Measurements from ENCODE around the gene S100A8.

Gene S100A8

DNA sequence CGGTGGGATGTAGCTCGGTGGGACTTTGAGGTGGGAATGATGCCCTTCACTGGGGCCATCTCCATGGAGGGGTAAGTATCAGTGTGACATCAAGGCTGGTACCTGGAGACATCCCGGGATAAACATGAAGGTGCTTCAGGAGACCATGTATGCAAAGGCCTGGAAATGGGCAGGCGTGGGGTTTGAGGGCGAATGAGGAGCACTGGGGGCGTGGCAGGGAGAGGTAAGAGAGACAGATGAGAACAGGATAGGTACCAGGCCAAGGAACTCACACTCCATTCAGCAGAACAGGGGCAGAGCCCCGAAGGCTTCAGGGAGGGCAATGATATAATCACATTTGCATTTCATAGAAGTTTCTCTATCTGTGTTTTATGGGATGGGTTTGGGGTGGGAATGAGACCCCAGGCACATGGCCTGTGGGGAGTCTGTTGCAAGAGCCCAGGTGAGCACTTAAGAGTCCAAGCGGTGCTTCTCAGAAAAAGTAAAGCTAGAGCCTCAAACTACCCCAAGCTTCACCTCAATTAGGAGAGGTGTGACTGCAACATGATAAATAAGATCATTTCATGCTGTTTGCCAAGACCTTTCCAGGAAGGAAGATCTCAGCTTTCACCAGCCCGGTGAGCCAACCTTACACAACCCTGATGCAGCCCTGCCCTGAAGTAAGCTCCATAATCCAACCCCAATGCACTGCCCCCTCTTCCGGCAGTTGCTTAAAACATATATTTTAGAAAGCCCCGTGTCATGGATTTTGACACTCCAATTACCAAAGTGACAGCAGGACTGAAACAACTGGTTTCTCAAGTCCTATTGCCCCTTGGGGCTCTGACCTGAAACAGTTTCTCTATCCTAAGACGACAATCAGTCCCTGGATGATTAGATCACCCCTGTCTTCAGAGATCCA, 25.9 kb downstream of the S100A8 start:
- H3K36me3 ChIP-seq (ENCODE audit: control insufficient read depth, insufficient read depth, low read length), result no peaks in the 10 kb centered on the region
- no peaks in the 10 kb centered on the region for H3K4me1 ChIP-seq (ENCODE audit: control insufficient read depth, insufficient read depth, low read length)
- H3K4me3 ChIP-seq (ENCODE audit: low read length), result no peak overlapping the region
- no peaks in the 10 kb centered on the region for H3K9me3 ChIP-seq (ENCODE audit: control insufficient read depth, low read length)
- H3K9ac ChIP-seq (ENCODE audit: low read length), result no peak overlapping the region
- peaks cover 5% of the 10 kb centered on the region for H3K27me3 ChIP-seq (ENCODE audit: control insufficient read depth, insufficient read depth, low read length)

DNA sequence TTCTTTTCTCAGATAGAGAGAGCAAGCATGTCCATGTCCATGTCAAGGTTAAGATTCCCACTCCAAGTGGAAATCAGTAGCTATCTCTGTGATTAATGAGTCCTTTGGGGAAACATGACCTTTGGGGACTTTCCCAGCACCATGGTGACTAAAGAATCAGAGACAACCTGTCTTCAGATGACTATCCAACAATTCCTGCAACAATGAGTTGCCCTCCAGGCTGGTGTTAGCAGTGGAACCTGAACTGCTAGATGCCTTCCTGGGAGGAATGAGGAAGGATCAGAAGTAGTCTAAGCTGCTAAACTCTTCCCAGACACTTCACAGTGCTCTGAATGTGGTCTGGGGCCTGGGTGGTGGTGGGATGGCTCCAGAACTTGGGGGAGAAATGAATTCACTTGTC, 26.7 kb downstream of the S100A8 start:
- Histone ChIP-seq H3K4me1 (ENCODE audit: control insufficient read depth, insufficient read depth, low read length) (no peaks in the 10 kb centered on the region), H3K4me3 (ENCODE audit: low read length) (no peak overlapping the region)

DNA sequence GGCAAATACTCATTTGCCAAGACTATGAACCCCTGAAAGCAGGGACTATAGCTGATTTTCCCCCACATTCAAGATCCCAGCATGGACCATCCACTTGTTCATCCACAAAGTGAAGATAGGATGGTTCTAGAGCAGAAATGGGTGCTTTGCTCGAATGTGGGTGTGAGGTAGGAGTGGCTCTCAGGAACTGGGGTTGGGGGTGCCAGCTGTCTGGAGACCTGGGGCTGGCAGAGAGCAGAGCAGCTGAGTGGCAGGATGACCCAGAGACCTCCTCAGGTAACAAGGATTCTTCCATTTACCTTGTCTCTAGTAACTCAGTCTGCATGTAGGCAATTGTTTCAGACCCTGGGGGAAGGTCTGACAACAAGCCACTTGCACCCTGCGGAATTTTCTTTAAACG, 27.2 kb downstream of the S100A8 start:
- no peak overlapping the region for H3K4me3 ChIP-seq (ENCODE audit: low read length)
- H3K27me3 ChIP-seq (ENCODE audit: control insufficient read depth, insufficient read depth, low read length), result peaks cover 5% of the 10 kb centered on the region
- no peaks in the 10 kb centered on the region for H3K36me3 ChIP-seq (ENCODE audit: control insufficient read depth, insufficient read depth, low read length)
- no peaks in the 10 kb centered on the region for H3K4me1 ChIP-seq (ENCODE audit: control insufficient read depth, insufficient read depth, low read length)
- H3K9me3 ChIP-seq (ENCODE audit: control insufficient read depth, low read length), result no peaks in the 10 kb centered on the region
- H3K9ac ChIP-seq (ENCODE audit: low read length), result no peak overlapping the region

More for the DNA sequence above, 26.7 kb downstream of the S100A8 start:
- Histone ChIP-seq H3K9me3 (ENCODE audit: control insufficient read depth, low read length) (no peaks in the 10 kb centered on the region), H3K36me3 (ENCODE audit: control insufficient read depth, insufficient read depth, low read length) (no peaks in the 10 kb centered on the region), H3K9ac (ENCODE audit: low read length) (no peak overlapping the region), H3K27me3 (ENCODE audit: control insufficient read depth, insufficient read depth, low read length) (peaks cover 5% of the 10 kb centered on the region)

DNA sequence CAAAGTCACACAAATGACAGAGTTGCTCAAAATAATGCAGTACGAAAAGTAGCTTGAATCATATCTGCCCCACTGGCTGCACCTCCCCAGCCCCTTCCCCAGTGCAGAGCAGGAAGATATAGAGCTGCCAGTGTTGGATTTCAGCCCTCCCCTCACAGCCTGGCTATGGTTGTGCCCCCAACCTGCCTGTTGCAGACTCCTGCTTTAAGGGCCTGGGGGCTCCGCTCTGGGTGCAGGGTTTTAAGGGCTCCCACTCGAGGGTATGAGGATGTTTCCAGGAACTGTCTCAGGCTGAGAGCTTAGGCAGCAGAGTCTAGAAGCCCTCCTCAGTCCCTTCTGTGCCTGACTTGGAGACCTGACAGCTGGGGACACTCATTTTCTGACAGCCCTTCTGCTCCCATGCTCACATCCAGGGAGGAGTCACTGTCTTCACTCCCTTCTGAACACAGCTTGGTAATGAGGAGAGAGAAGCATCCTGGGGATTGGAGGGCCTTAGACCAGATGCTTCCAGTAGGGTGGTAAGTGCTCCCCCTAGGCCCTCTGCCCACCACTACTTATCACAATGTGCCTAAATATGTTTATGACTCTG, 28.6 kb downstream of the S100A8 start:
- H3K9me3 ChIP-seq (ENCODE audit: control insufficient read depth, low read length), result no peaks in the 10 kb centered on the region
- H3K4me1 ChIP-seq (ENCODE audit: control insufficient read depth, insufficient read depth, low read length), result no peaks in the 10 kb centered on the region
- no peaks in the 10 kb centered on the region for H3K36me3 ChIP-seq (ENCODE audit: control insufficient read depth, insufficient read depth, low read length)
- peaks cover 5% of the 10 kb centered on the region for H3K27me3 ChIP-seq (ENCODE audit: control insufficient read depth, insufficient read depth, low read length)
- no peak overlapping the region for H3K9ac ChIP-seq (ENCODE audit: low read length)
- no peak overlapping the region for H3K4me3 ChIP-seq (ENCODE audit: low read length)

DNA sequence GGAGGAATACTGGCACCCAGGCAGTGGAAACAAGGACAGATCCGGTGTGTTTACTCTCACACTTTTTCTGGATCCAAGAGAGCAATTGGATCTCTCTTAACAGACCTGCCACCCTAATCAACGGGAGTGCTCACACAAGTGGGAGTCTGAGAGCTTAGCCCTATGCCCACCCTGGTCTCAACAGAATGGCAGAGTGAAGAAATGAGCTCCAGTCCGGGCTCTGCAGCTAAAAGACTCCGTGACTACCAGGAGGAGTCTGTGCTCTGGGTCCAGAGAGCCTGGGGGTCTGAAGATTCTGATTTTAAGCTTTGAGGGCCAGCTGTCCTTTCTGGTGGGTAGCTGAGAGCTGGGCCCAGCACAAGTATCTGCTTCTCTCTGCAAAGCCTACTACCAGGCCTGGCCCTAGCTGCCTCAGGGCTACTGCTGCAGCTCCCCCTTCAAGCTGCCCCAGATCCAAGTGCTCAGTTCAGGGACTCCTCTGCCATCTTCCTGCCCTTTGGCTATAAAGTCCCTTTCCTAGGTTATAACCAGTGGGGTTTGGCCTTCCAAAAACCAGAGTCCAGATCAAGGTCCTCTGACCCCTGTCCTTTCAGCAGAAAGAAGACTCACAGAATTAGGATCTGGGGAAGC, 29.3 kb downstream of the S100A8 start:
- Histone ChIP-seq H3K36me3 (ENCODE audit: control insufficient read depth, insufficient read depth, low read length) (no peaks in the 10 kb centered on the region), H3K9me3 (ENCODE audit: control insufficient read depth, low read length) (no peaks in the 10 kb centered on the region), H3K9ac (ENCODE audit: low read length) (no peak overlapping the region), H3K4me1 (ENCODE audit: control insufficient read depth, insufficient read depth, low read length) (no peaks in the 10 kb centered on the region), H3K4me3 (ENCODE audit: low read length) (no peak overlapping the region), H3K27me3 (ENCODE audit: control insufficient read depth, insufficient read depth, low read length) (peaks cover 5% of the 10 kb centered on the region)

DNA sequence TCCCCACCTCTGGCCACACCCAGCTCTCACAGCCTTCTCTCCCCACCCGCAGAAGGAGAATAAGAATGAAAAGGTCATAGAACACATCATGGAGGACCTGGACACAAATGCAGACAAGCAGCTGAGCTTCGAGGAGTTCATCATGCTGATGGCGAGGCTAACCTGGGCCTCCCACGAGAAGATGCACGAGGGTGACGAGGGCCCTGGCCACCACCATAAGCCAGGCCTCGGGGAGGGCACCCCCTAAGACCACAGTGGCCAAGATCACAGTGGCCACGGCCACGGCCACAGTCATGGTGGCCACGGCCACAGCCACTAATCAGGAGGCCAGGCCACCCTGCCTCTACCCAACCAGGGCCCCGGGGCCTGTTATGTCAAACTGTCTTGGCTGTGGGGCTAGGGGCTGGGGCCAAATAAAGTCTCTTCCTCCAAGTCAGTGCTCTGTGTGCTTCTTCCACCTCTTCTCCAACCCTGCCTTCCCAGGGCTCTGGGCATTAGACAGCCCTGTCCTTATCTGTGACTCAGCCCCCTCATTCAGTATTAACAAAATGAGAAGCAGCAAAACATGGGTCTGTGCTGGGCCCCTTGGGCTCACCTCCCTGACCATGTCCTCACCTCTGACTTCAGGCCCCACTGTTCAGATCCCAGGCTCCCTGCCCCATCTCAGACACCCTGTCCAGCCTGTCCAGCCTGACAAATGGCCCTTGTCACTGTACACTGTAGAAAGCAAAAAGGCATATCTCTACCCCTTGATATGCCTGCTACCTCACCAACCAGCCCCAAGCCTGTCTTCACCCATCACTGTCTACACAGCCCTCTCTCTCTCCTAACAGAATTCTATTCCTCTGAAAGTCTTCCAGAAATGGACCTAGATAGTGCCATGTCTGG, 30.0 kb downstream of the S100A8 start:
- no peak overlapping the region for H3K4me3 ChIP-seq (ENCODE audit: low read length)
- H3K9ac ChIP-seq (ENCODE audit: low read length), result no peak overlapping the region
- no peaks in the 10 kb centered on the region for H3K9me3 ChIP-seq (ENCODE audit: control insufficient read depth, low read length)
- no peaks in the 10 kb centered on the region for H3K4me1 ChIP-seq (ENCODE audit: control insufficient read depth, insufficient read depth, low read length)
- peaks cover 2% of the 10 kb centered on the region for H3K27me3 ChIP-seq (ENCODE audit: control insufficient read depth, insufficient read depth, low read length)
- no peaks in the 10 kb centered on the region for H3K36me3 ChIP-seq (ENCODE audit: control insufficient read depth, insufficient read depth, low read length)

DNA sequence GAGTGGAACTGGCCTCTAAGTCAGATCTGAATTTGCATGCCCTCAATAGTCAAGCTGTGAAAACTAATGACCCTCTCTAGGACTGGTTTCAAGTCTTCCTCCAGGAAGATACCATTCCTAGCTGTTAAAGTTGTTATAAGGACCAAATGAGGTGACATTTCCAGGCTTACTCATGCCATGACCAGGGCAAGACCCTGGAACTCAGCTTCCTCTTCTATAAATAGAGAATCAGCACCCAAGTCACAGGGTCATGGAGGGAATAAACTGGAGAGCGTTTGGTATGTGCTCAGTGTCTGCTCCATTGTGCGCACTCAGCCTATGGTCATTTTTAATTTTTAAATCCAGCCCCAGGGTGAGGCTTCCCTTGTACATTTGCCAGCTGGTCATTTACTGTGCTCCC, 30.7 kb downstream of the S100A8 start:
- H3K27me3 ChIP-seq (ENCODE audit: control insufficient read depth, insufficient read depth, low read length), result no peaks in the 10 kb centered on the region
- no peak overlapping the region for H3K9ac ChIP-seq (ENCODE audit: low read length)
- H3K4me3 ChIP-seq (ENCODE audit: low read length), result no peak overlapping the region
- no peaks in the 10 kb centered on the region for H3K9me3 ChIP-seq (ENCODE audit: control insufficient read depth, low read length)
- no peaks in the 10 kb centered on the region for H3K4me1 ChIP-seq (ENCODE audit: control insufficient read depth, insufficient read depth, low read length)
- no peaks in the 10 kb centered on the region for H3K36me3 ChIP-seq (ENCODE audit: control insufficient read depth, insufficient read depth, low read length)

DNA sequence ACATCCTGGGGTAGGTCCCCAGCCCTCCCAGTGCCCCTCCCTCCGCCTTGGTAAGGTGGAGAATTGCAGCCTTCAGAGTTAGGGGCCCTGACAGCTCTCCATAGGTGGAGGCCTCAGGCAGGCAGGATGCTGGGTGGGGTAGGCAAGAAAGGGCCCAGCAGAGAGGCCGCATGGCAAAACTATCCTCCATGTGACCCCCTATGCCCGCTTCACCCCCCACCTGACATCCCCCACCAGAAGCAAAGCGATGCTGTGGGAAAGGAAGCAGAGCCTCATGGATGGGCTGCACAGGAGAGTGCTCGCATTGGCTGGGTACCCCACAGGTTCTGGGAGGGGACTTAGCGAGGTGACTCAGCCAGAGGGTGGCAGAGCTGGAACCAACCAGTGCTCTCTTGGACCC, 31.6 kb downstream of the S100A8 start:
- Histone ChIP-seq H3K9me3 (ENCODE audit: control insufficient read depth, low read length) (no peaks in the 10 kb centered on the region), H3K4me3 (ENCODE audit: low read length) (no peak overlapping the region), H3K36me3 (ENCODE audit: control insufficient read depth, insufficient read depth, low read length) (no peaks in the 10 kb centered on the region), H3K9ac (ENCODE audit: low read length) (no peak overlapping the region), H3K4me1 (ENCODE audit: control insufficient read depth, insufficient read depth, low read length) (no peaks in the 10 kb centered on the region), H3K27me3 (ENCODE audit: control insufficient read depth, insufficient read depth, low read length) (no peaks in the 10 kb centered on the region)

DNA sequence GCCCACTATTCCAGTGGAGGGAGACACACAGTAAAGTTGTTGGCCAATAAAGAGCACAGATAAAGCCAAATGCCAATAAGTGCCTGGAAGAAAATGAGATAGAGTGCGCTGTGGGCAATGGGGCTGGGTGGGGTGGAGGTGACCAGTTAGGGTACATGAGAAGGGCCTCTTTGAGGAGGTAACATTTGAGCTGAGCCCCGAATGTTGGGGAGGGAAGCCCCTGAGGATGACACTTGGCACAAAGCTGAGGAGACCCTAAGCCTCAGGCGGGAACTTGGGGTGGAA, 32.2 kb downstream of the S100A8 start:
- no peaks in the 10 kb centered on the region for H3K36me3 ChIP-seq (ENCODE audit: control insufficient read depth, insufficient read depth, low read length)
- no peak overlapping the region for H3K4me3 ChIP-seq (ENCODE audit: low read length)
- no peaks in the 10 kb centered on the region for H3K27me3 ChIP-seq (ENCODE audit: control insufficient read depth, insufficient read depth, low read length)
- no peaks in the 10 kb centered on the region for H3K4me1 ChIP-seq (ENCODE audit: control insufficient read depth, insufficient read depth, low read length)
- H3K9ac ChIP-seq (ENCODE audit: low read length), result no peak overlapping the region
- no peaks in the 10 kb centered on the region for H3K9me3 ChIP-seq (ENCODE audit: control insufficient read depth, low read length)

DNA sequence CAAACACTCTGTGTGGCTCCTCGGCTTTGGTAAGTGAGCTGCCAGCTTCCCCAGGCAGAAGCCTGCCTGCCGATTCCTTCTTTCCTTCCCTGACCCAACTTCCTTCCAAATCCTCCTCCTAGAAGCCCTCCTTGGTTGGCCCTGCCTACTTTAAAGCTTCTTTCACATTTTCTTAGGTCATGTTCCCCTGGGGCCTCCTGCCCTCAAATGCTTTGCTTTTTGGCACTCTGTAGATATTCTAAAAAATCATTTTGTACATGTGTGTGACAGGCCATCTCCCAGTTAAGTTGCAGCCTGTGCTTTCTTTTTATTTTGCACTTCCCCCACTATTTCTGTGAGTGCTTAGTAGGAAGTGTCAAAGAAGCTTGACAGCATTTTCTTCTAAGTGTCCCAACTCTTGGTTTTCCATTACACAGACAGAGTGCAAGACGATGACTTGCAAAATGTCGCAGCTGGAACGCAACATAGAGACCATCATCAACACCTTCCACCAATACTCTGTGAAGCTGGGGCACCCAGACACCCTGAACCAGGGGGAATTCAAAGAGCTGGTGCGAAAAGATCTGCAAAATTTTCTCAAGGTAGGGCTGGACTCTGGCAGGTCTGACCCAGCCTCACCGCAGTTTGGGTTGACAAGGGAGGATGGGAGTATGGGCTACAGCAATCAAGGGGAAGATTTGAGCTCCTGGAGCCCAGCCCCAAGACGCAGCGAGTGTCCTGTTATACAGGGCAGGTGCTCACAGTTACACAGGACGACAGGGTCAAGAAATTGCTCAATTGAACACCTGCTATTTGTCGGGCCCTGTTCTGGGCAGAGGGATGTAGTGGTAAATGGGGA, 32.8 kb downstream of the S100A8 start, which contains the start of gene S100A9:
TSS of gene S100A9 (plus strand) at position 2 of the 838 bp plus-strand sequence. CDS start at position 432, 430 bp downstream.
- no peaks in the 10 kb centered on the region for H3K4me1 ChIP-seq (ENCODE audit: control insufficient read depth, insufficient read depth, low read length)
- H3K9ac ChIP-seq (ENCODE audit: low read length), result no peak within 1 kb of the TSS
- H3K9me3 ChIP-seq (ENCODE audit: control insufficient read depth, low read length), result no peaks in the 10 kb centered on the region
- no peak within 1 kb of the TSS for H3K4me3 ChIP-seq (ENCODE audit: low read length)
- H3K36me3 ChIP-seq (ENCODE audit: control insufficient read depth, insufficient read depth, low read length), result no peaks in the 10 kb centered on the region
- H3K27me3 ChIP-seq (ENCODE audit: control insufficient read depth, insufficient read depth, low read length), result no peaks in the 10 kb centered on the region
